ENCODE data around the gene MAB21L1.

- TF ChIP-seq CTCF (IDR thresholded peaks at IDR 0.05) (no peak), POLR2A (IDR thresholded peaks at IDR 0.05) (no peak)
Observed at GRCh38 chr13:35477386-35477946, 977 bp upstream of the MAB21L1 start.
